Nephron progenitor cell (in vitro differentiated cells): Measurements from ENCODE around the gene GABRB3.

Experiments
- DNase-seq: peaks from one replicate; pipeline ENCODE4 v3.0.0; 2021
- H3K27ac Mint-ChIP-seq: 2 replicates; pipeline ENCODE4 v1.8.0; 2021; ENCODE audit warnings: mild to moderate bottlenecking, moderate library complexity, mixed read lengths
- H3K27me3 Mint-ChIP-seq: 2 replicates; pipeline ENCODE4 v1.8.0; 2021; ENCODE audit warnings: mild to moderate bottlenecking, low read depth, mixed read lengths; ENCODE audit not compliant: poor library complexity
- H3K36me3 Mint-ChIP-seq: 2 replicates; pipeline ENCODE4 v1.8.0; 2021; ENCODE audit warnings: low read depth, mixed read lengths
- H3K4me1 Mint-ChIP-seq: 2 replicates; pipeline ENCODE4 v1.8.0; 2021; ENCODE audit warnings: mixed read lengths
- H3K4me3 Mint-ChIP-seq: 2 replicates; pipeline ENCODE4 v1.8.0; 2021; ENCODE audit warnings: mild to moderate bottlenecking, moderate library complexity, mixed read lengths
- H3K9me3 Mint-ChIP-seq: 2 replicates; pipeline ENCODE4 v1.8.0; 2021; ENCODE audit warnings: mild to moderate bottlenecking, moderate library complexity, mixed read lengths
- CTCF ChIP-seq: fragments of 200-600 bp; sonication (generic); IDR thresholded peaks from 2 replicates; pipeline ENCODE4 v1.5.0; 2021; ENCODE audit warnings: antibody characterized with exemption

The GABRB3 gene

GRCh38 chr15:26516102-26516980 is 256.5 kb downstream of the GABRB3 start:
- TF ChIP-seq CTCF: no peak
- H3K27me3 Mint-ChIP-seq: peaks cover 5% of the 10 kb centered on the region
- DNase-seq: no peak
- peaks cover 13% of the 10 kb centered on the region for H3K4me1 Mint-ChIP-seq
- no peak overlapping the region for H3K4me3 Mint-ChIP-seq
- H3K36me3 Mint-ChIP-seq: no peaks in the 10 kb centered on the region
- peaks cover 14% of the 10 kb centered on the region for H3K9me3 Mint-ChIP-seq
- H3K27ac Mint-ChIP-seq: no peak overlapping the region

- Mint-ChIP-seq H3K27ac (no peak overlapping the region), H3K27me3 (peaks cover 8% of the 10 kb centered on the region), H3K9me3 (no peaks in the 10 kb centered on the region), H3K4me1 (no peaks in the 10 kb centered on the region), H3K4me3 (no peak overlapping the region), H3K36me3 (no peaks in the 10 kb centered on the region)
- DNase-seq: no peak
- no peak for TF ChIP-seq CTCF
Measured at GRCh38 chr15:26504009-26504408, 268.9 kb downstream of the GABRB3 start.
